ENCODE data around the gene ANKRD42.

The ANKRD42 gene

GRCh38 chr11:83293457-83293774, 99.9 kb downstream of the ANKRD42 start:
- no peak for DNase-seq

DNA sequence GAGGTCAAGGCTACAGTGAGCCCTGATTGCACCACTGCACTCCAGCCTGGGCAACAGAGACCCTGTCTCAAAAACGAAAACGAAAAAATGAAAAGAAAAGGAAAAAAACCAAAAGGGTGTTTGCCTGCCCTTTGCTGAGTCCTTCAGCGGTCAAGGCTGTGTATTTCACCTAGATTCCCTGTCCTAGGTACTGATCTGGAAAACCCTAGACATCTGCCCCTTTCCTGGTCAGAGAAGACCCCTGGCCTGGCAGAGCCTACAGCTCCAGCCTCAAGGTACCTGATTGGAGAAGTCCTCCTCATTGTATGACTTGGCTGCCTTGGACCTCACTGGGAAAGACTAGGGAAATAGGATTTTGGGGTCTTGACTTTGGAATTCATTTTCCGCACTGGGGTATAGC, 100.7 kb downstream of the ANKRD42 start:
- no peak for DNase-seq
